Hepatocyte (in vitro differentiated cells): Measurements from ENCODE around the gene MARCHF2.

Experiments used
- EZH2phosphoT487 ChIP-seq: fragments of 200-600 bp; sonication (generic); IDR thresholded peaks from one replicate; pipeline ENCODE4 v1.6.1; 2018; ENCODE audit warnings: antibody characterized with exemption, mild to moderate bottlenecking, low read depth, moderate library complexity; ENCODE audit not compliant: unreplicated experiment, severe bottlenecking
- TF ChIP-seq, protein P1 (sequence below): fragments of 200-600 bp; sonication (generic); IDR thresholded peaks from 2 replicates; pipeline ENCODE4 v1.5.1; 2016; ENCODE audit warnings: antibody characterized with exemption, mild to moderate bottlenecking; ENCODE audit not compliant: poor library complexity

- TF ChIP-seq, protein P1, sequence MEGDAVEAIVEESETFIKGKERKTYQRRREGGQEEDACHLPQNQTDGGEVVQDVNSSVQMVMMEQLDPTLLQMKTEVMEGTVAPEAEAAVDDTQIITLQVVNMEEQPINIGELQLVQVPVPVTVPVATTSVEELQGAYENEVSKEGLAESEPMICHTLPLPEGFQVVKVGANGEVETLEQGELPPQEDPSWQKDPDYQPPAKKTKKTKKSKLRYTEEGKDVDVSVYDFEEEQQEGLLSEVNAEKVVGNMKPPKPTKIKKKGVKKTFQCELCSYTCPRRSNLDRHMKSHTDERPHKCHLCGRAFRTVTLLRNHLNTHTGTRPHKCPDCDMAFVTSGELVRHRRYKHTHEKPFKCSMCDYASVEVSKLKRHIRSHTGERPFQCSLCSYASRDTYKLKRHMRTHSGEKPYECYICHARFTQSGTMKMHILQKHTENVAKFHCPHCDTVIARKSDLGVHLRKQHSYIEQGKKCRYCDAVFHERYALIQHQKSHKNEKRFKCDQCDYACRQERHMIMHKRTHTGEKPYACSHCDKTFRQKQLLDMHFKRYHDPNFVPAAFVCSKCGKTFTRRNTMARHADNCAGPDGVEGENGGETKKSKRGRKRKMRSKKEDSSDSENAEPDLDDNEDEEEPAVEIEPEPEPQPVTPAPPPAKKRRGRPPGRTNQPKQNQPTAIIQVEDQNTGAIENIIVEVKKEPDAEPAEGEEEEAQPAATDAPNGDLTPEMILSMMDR: no peak
- TF ChIP-seq EZH2phosphoT487: no peak
Measured at GRCh38 chr19:8451885-8452284, 38.8 kb downstream of the MARCHF2 start.
